ENCODE measurements around the gene IGSF9B.

IGSF9B gene

DNA sequence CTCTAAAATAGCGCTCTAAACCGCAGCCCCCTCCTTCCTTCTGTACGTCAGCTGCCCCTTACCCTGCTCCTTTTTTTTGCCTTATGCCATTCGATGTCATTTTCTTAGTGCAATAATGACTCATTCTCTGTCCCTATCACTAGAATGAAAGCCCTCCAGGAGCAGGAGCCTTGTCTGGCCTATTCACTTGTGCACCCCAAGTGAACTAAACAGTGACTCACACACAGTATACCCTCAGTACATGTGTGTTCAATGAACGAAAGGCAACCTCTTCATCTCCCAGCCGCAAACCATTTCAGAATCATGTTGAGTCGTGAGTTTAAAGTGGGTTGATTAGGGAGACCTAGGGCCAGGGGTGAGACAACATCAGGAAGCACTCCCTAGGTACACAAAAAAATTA, 60.7 kb downstream of the IGSF9B start:
- no peaks in the 10 kb centered on the region for H3K27me3 ChIP-seq (ENCODE audit: insufficient read depth, low read depth)
- H2AFZ ChIP-seq (ENCODE audit: low read depth): no peak overlapping the region
- H3K4me1 ChIP-seq (ENCODE audit: low read depth, poor library complexity, severe bottlenecking): no peaks in the 10 kb centered on the region
- no peak overlapping the region for H3K9ac ChIP-seq
- no peak overlapping the region for H3K27ac ChIP-seq
- H3K4me2 ChIP-seq: no peak overlapping the region
- H3K36me3 ChIP-seq (ENCODE audit: insufficient read depth): no peaks in the 10 kb centered on the region
- H3K79me2 ChIP-seq (ENCODE audit: insufficient read depth, low read depth): no peaks in the 10 kb centered on the region
- H4K20me1 ChIP-seq (ENCODE audit: insufficient read depth): no peaks in the 10 kb centered on the region
- H3K4me3 ChIP-seq (IDR thresholded peaks at IDR 0.05; ENCODE audit: insufficient read depth, low read depth, low read length): no peak overlapping the region
- TF ChIP-seq, protein P1, sequence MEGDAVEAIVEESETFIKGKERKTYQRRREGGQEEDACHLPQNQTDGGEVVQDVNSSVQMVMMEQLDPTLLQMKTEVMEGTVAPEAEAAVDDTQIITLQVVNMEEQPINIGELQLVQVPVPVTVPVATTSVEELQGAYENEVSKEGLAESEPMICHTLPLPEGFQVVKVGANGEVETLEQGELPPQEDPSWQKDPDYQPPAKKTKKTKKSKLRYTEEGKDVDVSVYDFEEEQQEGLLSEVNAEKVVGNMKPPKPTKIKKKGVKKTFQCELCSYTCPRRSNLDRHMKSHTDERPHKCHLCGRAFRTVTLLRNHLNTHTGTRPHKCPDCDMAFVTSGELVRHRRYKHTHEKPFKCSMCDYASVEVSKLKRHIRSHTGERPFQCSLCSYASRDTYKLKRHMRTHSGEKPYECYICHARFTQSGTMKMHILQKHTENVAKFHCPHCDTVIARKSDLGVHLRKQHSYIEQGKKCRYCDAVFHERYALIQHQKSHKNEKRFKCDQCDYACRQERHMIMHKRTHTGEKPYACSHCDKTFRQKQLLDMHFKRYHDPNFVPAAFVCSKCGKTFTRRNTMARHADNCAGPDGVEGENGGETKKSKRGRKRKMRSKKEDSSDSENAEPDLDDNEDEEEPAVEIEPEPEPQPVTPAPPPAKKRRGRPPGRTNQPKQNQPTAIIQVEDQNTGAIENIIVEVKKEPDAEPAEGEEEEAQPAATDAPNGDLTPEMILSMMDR (conservative IDR thresholded peaks at IDR 0.05; ENCODE audit: low read depth, low read length): no peak

DNA sequence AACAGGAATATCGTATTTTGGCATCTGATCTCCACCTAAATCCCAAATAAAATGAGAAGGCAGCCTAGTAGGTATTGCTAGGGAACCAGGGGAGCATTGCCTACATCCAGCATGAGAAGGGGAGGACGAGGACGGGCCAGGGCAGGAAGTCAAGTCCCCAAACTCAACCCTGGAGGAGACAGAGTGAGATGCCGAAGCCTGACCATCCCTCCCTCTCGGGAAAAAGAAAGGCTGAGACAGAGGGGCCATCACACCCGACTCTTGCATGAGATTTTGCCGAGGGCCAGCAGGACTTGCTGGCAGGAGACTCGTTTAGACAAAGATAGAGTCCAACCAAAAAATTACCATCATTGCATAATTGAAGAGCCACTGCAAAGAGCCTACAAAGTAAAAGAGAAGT, 61.2 kb downstream of the IGSF9B start:
- Histone ChIP-seq H3K27ac (no peak overlapping the region), H3K4me3 (IDR thresholded peaks at IDR 0.05; ENCODE audit: insufficient read depth, low read depth, low read length) (no peak overlapping the region), H3K79me2 (ENCODE audit: insufficient read depth, low read depth) (no peaks in the 10 kb centered on the region), H3K4me2 (no peak overlapping the region), H3K9ac (no peak overlapping the region), H3K36me3 (ENCODE audit: insufficient read depth) (no peaks in the 10 kb centered on the region), H3K4me1 (ENCODE audit: low read depth, poor library complexity, severe bottlenecking) (no peaks in the 10 kb centered on the region), H4K20me1 (ENCODE audit: insufficient read depth) (no peaks in the 10 kb centered on the region), H3K27me3 (ENCODE audit: insufficient read depth, low read depth) (no peaks in the 10 kb centered on the region), H2AFZ (ENCODE audit: low read depth) (no peak overlapping the region)
- TF ChIP-seq, protein P1 (conservative IDR thresholded peaks at IDR 0.05; ENCODE audit: low read depth, low read length): no peak

DNA sequence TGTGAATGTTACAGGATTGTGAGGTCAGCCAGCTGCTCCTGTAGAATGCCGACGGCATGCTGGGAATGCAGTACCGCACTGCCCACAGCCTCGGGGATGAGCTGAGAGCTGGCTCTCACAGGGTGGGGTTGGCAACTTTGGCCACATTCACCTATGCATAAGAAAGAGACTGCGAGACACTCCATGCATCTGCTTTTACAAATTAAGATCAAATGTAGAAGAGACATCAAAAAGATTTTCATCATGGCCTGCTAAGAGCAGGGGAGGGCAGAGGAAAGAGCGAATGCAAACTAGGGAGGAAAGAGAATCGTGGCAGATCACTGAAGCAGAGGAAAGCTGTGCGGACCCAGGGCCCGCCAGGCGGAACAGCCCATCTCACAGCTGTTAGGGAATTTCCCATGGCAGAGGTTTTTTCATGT, 61.7 kb downstream of the IGSF9B start:
- Histone ChIP-seq H3K4me2 (no peak overlapping the region), H3K79me2 (ENCODE audit: insufficient read depth, low read depth) (no peaks in the 10 kb centered on the region), H2AFZ (ENCODE audit: low read depth) (no peak overlapping the region), H3K36me3 (ENCODE audit: insufficient read depth) (no peaks in the 10 kb centered on the region), H3K4me1 (ENCODE audit: low read depth, poor library complexity, severe bottlenecking) (no peaks in the 10 kb centered on the region), H3K27ac (no peak overlapping the region), H3K9ac (no peak overlapping the region), H3K4me3 (IDR thresholded peaks at IDR 0.05; ENCODE audit: insufficient read depth, low read depth, low read length) (no peak overlapping the region), H3K27me3 (ENCODE audit: insufficient read depth, low read depth) (no peaks in the 10 kb centered on the region), H4K20me1 (ENCODE audit: insufficient read depth) (no peaks in the 10 kb centered on the region)
- TF ChIP-seq, protein P1 (conservative IDR thresholded peaks at IDR 0.05; ENCODE audit: low read depth, low read length): no peak

DNA sequence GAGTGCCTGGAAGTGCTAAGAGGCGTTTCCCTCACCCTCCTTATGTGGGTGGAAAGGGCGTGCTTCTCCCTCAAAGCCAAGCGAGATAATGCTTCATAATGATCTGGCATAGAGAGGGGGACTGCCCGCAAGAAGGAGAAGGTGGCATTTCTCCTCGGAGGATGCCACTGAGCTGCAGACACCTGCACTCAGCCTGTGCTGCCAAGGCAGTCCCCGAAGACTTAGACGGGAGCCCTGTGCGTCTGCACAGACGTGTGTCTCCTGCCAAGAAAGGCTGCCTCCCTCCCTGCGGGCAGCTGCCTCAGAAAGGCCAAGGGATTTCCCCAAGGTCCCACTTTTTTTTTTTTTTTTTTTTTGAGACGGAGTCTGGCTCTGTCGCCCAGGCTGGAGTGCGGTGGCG, 63.4 kb downstream of the IGSF9B start:
- TF ChIP-seq, protein P1 (conservative IDR thresholded peaks at IDR 0.05; ENCODE audit: low read depth, low read length): no peak
- H3K9ac ChIP-seq: no peak overlapping the region
- no peak overlapping the region for H3K27ac ChIP-seq

More for the DNA sequence above, 63.4 kb downstream of the IGSF9B start:
- Histone ChIP-seq H3K36me3 (ENCODE audit: insufficient read depth) (no peaks in the 10 kb centered on the region), H3K4me1 (ENCODE audit: low read depth, poor library complexity, severe bottlenecking) (no peaks in the 10 kb centered on the region), H2AFZ (ENCODE audit: low read depth) (no peak overlapping the region), H4K20me1 (ENCODE audit: insufficient read depth) (no peaks in the 10 kb centered on the region), H3K4me3 (IDR thresholded peaks at IDR 0.05; ENCODE audit: insufficient read depth, low read depth, low read length) (no peak overlapping the region), H3K4me2 (no peak overlapping the region), H3K79me2 (ENCODE audit: insufficient read depth, low read depth) (no peaks in the 10 kb centered on the region), H3K27me3 (ENCODE audit: insufficient read depth, low read depth) (no peaks in the 10 kb centered on the region)
